ENCODE data around the gene FAM171A1.
"Not testable (repeated sequence)": the region's sequence is repeated elsewhere in the genome, so short reads cannot be mapped to it uniquely, and the experiment has no call there.

FAM171A1 gene

GRCh38 chr10:15276039-15276438 is 95.0 kb downstream of the FAM171A1 start:
- not testable (repeated sequence) for DNase-seq

- DNase-seq, result not testable (repeated sequence)
Observed at GRCh38 chr10:15269838-15270237, 101.3 kb downstream of the FAM171A1 start.

GRCh38 chr10:15267496-15267895 is 103.6 kb downstream of the FAM171A1 start:
- DNase-seq, result no peak

- no peak for DNase-seq
Observed at GRCh38 chr10:15266117-15266516, 105.0 kb downstream of the FAM171A1 start.

- DNase-seq, result no peak
Observed at GRCh38 chr10:15265558-15265957, 105.5 kb downstream of the FAM171A1 start.

- no peak for DNase-seq
Observed at GRCh38 chr10:15265056-15265455, 106.0 kb downstream of the FAM171A1 start.

- DNase-seq, result no peak
Observed at GRCh38 chr10:15263657-15264323, 107.3 kb downstream of the FAM171A1 start.

GRCh38 chr10:15262036-15262713 is 108.9 kb downstream of the FAM171A1 start:
- DNase-seq, result no peak

GRCh38 chr10:15259136-15259535 is 112.0 kb downstream of the FAM171A1 start:
- DNase-seq, result no peak

- no peak for DNase-seq
Observed at GRCh38 chr10:15258255-15258654, 112.8 kb downstream of the FAM171A1 start.

- no peak for DNase-seq
Observed at GRCh38 chr10:15255961-15256360, 115.1 kb downstream of the FAM171A1 start.

GRCh38 chr10:15254808-15255648 is 116.1 kb downstream of the FAM171A1 start:
- no peak for DNase-seq

- DNase-seq, result no peak
Observed at GRCh38 chr10:15253951-15254807, 116.9 kb downstream of the FAM171A1 start.

- DNase-seq, result no peak
Observed at GRCh38 chr10:15252396-15252795, 118.7 kb downstream of the FAM171A1 start.

GRCh38 chr10:15251791-15252380 is 119.2 kb downstream of the FAM171A1 start:
- DNase-seq, result no peak

- DNase-seq, result no peak
Observed at GRCh38 chr10:15245530-15245929, 125.6 kb downstream of the FAM171A1 start.

- no peak for DNase-seq
Observed at GRCh38 chr10:15244635-15245197, 126.4 kb downstream of the FAM171A1 start.

- no peak for DNase-seq
Observed at GRCh38 chr10:15242261-15242840, 128.7 kb downstream of the FAM171A1 start.

GRCh38 chr10:15241306-15241705 is 129.8 kb downstream of the FAM171A1 start:
- no peak for DNase-seq

- DNase-seq, result no peak
Observed at GRCh38 chr10:15238555-15239335, 132.3 kb downstream of the FAM171A1 start.

GRCh38 chr10:15237351-15237750 is 133.7 kb downstream of the FAM171A1 start:
- no peak for DNase-seq
